Measurements from ENCODE around the gene SH2D4B. TPM values are rescaled to one million over a fixed set of nuclear protein-coding genes. Genes with fewer than 3 reads are reported as not detected.
A peak's percentile ranks its signal among the peaks of the same experiment; 100 is the strongest.
"Not testable (repeated sequence)": the region's sequence is repeated elsewhere in the genome, so short reads cannot be mapped to it uniquely, and the experiment has no call there.

SH2D4B gene
- polyA plus RNA-seq, 4 donors = 0.11 to 0.46 (median 0.15) TPM

DNA sequence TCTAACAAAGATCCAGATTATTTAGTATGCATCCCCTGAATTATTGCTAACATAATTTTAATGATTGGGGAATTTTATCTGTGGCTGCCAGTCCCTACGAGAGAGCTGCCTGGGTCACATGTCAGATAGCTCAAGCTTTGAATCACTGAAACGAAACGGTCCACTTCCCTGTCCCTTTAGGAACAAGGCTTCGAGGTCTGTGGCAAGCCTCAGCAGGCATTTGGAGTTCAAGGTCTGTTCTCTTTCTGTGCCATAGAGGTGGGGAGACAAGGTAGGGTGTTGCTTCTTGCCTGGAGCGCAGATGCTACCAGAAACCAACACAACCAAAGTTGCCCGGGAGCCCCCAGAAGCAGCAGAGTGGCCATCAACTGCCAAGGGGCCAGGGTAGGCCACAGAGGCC lies 13.9 kb upstream of the SH2D4B start:
- DNase-seq (ENCODE audit: low read depth in 4 of 4, low spot score in 3 of 4) = no peak

DNA sequence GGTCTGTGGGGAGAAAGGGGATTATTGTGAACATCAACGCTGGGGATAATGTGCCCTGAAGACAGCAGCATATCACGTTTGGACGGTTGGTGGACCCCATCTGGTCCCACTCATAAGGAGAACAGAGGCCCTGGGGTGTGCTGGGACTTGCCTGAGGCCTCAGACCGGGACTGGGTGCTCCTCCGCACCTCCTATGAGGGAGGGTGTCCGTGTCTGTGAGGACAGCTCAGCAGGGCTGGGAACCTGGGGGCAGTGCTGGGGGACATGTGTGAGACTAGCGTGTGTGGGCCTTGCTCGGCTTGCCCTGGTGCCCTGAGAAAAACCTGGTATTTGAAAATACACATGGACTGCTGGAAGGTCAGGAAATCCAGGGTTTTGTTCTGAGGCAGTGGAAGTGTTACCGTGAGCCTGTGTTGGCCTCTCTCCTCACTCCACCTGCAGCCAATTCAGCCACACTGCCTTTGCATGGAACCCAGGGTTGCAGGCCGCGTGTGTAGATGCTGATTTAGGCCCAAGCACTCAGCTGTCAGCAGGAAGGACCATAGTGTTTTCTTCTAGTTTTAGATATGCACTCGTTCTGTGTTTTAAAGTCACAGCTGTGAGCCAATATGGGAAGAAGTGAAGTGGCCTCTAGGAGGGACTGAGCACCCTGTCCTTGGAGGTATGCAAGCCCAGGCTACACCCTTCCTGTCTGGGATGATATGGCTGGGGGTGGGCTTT lies 13.4 kb upstream of the SH2D4B start:
- DNase-seq (ENCODE audit: low read depth in 4 of 4, low spot score in 3 of 4) = no peak

DNA sequence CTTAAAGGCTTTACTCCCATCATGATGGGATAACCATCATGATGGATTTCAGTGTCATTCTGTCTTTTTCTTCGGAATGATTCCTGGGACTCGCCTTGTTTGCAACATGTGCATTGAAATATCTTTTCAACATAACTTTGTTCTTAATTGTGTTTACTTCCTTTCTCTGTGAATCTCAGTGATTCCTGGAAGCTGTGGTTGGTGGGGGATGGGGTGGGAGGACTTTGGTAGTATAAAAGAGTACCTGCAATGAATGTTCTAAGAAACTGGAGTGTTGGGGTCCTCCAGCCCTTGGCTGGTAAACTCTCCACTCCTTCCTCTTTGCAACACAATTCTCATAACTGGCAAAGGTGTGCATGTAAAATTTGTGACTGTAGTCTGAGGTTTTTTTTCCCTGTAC lies 11.5 kb upstream of the SH2D4B start:
- no peak for DNase-seq (ENCODE audit: low read depth in 4 of 4, low spot score in 3 of 4)

DNA sequence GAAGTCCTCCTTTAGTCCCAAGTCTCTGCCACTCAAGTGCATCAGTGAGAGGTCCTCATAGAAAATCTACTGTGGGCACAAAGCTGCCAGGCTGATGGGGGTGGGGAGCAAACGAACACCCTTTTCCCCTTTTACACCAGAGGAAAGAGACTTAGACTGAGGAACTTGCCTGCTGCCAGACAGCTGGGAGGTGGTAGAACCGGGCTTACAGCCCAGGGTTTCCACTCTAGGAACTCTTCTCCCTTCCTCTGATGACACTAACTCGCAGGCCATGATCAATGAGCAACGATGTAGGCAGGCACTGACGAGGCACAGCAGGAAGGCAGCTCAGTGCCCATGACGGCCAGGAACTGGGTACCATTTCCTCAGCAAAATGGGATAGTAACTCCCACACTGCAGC lies 11.0 kb upstream of the SH2D4B start:
- no peak for DNase-seq (ENCODE audit: low read depth in 4 of 4, low spot score in 3 of 4)

DNA sequence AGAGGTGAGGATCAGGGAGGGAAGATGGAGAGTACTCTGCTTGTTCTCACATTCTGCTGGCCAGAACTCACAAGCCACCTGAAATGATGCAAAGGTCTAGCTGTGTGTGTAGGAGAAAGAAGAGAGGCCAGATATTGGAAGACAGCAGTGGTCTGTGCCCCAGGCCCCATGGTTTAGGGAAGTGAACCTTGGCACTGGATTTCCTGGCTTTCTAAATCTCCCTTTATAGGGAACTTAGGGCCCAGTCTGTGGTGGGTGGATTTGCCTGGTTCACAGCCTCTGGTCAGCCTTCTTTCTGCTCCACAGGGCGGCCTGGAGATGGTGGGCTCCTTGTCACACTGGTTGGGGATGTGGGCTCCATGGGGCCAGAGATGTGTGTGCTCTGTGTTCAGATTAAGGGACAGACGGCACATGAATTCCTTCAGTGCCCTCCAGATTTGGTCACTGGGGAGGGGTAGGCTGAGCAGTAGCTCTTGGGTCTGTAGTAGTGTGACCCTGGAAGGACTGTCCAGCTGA lies 9.5 kb upstream of the SH2D4B start:
- no peak for DNase-seq (ENCODE audit: low read depth in 4 of 4, low spot score in 3 of 4)

DNA sequence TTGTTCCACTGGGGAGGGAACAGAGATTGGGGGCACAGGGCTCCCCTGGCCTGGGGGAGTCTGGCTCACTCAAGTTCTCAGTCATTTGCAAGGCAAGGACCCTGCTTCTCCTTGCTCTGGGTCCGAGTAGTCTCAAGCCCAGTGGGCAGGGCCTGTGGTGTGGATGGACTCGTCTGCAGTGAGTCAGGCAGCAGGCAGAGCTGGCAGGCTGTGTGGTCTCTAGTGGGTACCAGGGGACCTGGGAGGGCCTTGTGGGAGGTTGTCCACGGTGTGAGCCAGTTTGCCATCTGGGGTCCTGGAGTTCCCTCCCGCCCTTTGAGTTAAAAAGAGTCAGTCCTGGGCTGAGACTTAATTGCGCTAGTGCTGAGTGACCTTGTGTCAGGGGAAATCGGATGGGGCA lies 8.8 kb upstream of the SH2D4B start:
- no peak for DNase-seq (ENCODE audit: low read depth in 4 of 4, low spot score in 3 of 4)

DNA sequence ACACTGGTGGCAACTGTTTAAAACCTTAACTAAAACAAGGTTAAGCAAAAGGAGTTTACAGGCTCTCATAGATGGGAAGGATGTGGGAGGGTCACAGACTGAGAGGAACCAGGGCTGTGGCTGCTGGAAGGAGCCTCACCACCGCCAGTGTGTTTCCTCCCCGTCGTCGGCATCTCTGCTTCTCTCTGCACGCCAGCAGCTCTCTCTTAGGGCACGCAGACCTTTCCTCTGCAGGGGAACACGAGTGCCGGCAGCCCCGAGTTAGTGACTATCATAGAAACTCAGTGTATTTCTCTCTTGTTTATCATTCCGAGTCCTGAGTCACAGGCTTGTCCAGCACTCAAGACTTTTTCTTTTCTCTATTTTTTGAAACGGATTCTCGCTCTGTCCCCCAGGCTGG lies 8.1 kb upstream of the SH2D4B start:
- no peak for DNase-seq (ENCODE audit: low read depth in 4 of 4, low spot score in 3 of 4)

DNA sequence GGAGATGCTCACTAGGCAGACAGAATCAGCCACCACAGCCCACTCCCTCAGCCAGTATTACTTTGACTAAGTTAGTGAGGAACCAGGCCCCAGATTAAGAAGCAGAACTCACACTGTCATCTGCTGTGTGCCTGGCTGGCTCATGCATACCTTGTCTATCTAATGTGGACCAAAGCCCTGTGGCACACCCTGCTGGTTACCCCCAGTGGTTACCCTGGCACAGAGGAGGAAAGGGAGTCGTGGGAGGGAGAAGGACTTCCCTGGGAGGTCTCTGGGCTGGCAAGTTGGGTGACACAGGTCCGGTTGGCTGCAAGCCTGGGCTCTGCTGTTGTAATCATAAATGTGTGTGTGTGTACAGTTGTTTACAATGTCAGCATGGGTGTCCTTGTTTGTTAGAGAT lies 7.5 kb upstream of the SH2D4B start:
- DNase-seq (ENCODE audit: low read depth in 4 of 4, low spot score in 3 of 4) = no peak

DNA sequence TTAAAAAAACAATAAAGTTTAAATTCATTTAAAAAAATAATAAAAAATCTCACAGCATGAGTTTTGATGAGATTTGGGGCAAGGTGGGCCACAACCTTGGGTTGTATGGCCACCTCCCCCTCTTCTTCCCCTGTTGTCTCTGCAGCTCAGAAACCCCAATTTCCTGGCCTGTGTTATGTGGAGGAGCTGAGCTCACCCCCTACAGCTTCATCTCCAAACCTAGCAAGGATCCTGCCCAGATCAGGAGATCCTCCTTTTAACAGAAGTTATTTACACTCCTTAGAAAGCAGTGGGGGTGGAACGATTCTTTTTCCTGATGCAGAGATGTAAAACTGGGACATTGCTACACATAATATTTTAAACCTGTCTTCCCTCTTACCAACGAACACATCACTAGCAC lies 6.9 kb upstream of the SH2D4B start:
- no peak for DNase-seq (ENCODE audit: low read depth in 4 of 4, low spot score in 3 of 4)

DNA sequence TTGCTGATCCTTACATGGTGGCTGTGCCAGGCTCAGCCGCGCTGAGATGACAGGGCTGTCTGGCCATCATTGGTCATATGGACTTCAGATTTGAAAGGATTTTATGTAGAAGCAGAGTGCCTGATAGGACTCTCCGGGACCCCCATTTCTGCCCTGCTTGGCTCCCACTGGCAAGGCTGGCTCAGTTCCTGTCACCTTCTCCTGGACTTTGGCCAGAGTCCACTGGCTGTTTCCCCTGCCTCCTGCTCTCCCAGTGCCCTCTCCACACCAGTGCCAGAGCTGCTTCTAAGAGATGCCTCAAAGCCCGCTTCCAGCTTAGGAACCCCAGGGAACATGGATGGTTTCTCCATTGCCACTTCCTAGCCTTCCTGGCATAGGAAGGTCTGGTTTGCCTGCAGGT lies 5.1 kb upstream of the SH2D4B start:
- no peak for DNase-seq (ENCODE audit: low read depth in 4 of 4, low spot score in 3 of 4)

DNA sequence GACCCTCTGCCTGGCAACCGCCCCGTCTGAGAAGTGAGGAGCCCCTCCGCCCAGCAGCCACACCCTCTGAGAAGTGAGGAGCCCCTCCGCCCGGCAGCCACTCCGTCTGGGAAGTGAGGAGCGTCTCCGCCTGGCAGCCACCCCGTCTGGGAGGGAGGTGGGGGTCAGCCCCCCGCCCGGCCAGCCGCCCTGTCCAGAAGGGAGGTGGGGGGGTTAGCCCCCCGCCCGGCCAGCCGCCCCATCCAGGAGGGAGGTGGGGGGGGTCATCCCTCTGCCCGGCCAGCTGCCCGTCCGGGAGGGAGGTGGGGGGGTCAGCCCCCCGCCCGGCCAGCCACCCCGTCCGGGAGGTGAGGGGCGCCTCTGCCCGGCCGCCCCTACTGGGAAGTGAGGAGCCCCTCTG lies 3.6 kb upstream of the SH2D4B start:
- not testable (repeated sequence) for DNase-seq (ENCODE audit: low read depth in 4 of 4, low spot score in 3 of 4)

DNA sequence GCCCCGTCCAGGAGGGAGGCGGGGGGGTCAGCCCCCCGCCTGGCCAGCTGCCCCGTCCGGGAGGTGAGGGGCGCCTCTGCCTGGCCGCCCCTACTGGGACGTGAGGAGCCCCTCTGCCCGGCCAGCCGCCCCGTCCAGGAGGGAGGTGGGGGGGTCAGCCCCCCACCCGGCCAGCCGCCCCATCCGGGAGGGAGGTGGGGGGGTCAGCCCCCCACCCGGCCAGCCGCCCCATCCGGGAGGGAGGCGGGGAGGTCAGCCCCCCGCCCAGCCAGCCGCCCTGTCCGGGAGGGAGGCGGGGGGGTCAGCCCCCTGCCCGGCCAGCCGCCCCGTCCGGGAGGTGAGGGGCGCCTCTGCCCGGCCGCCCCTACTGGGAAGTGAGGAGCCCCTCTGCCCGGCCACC lies 3.1 kb upstream of the SH2D4B start:
- DNase-seq (ENCODE audit: low read depth in 4 of 4, low spot score in 3 of 4) = not testable (repeated sequence)

DNA sequence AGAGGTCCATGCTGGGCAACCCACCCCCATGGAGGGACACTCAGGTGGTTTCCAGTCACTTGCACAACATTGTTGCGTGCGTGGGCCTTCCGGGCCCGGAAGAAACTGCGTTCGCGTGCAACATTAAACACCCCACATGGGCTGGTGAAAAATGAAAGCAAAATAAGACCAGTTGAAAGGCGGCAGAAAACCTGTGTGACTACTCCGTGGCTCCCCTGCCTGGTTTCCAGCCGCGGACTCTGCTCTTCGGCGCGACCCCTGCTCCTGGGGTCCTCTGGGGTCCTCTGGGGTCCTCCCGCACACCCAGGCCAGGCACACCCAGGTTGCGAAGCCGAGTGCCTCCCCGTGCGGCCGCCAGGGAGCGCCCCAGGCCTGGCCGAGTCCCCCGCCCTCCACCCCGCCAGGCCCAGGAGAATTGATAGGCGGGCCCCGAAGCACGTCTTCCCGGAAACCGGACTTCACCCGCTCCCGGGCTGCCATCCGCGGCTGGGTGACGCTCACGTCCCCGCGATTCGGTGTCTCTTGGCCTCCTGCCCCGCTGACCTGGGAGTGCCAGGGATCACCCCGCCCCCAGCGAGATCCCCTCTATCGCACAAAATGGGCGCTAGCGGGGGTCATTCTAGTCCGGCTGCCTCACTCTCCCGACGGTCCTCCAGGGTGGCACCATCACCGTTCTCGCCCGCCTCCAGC lies 1.9 kb upstream of the SH2D4B start:
- DNase-seq (ENCODE audit: low read depth in 4 of 4, low spot score in 3 of 4) = no peak

DNA sequence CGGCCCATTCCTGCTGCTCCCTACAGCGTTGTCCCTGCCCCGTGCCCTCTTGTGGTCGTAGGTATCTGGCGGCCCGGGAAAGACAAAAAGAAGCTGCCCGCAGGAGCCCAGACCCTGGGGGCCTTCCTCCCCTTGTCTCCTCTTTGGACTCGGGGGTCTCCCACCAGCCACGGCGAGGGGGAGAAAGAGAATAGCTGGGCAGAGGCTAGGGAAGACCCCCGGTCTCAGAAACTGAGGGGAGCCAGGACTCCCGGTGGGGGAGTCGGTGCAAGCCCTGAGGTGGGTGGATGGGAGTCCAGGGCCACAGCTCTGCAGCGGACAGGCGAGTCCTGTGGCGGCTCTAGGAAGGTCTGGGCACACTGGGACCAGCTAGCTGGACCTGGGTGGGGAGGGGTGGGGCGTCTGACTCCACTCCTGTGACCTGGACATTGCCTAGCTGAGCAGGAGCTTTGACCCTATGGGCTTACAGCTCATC lies 1.3 kb upstream of the SH2D4B start:
- no peak for DNase-seq (ENCODE audit: low read depth in 4 of 4, low spot score in 3 of 4)

DNA sequence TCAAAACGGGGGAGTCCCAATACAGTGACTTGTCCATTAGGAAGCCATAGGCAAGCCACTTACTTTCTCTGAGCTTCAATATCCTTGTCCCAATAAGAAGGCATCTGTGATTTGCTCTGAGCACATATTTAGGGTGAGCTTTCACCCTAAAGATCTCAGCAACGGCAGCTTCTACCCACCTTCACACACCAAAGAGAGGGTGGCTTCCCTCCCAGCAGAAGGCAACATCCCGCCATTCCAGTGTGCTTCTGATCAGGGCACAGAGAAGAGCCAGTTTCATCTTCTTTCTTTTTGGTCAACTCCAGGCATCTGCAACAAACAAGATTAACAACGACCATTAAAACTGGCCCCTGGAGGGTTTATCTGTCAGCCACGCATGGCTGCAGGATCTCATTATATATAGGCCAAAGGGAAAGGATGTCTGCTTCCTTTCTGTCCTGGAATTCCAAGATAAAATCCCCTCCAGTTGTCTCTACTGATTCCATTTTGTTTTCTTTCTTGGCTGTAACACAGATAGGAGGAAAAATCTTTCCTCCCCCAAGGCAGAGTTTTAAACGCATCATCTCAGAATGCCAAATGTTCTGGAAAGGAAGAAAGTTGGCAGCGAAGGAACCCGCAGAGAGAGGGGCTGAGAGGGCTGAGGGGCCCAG lies 491 bp upstream of the SH2D4B start:
- DNase-seq (ENCODE audit: low read depth in 4 of 4, low spot score in 3 of 4) = peak in 1 of 4 donors; percentile 32

DNA sequence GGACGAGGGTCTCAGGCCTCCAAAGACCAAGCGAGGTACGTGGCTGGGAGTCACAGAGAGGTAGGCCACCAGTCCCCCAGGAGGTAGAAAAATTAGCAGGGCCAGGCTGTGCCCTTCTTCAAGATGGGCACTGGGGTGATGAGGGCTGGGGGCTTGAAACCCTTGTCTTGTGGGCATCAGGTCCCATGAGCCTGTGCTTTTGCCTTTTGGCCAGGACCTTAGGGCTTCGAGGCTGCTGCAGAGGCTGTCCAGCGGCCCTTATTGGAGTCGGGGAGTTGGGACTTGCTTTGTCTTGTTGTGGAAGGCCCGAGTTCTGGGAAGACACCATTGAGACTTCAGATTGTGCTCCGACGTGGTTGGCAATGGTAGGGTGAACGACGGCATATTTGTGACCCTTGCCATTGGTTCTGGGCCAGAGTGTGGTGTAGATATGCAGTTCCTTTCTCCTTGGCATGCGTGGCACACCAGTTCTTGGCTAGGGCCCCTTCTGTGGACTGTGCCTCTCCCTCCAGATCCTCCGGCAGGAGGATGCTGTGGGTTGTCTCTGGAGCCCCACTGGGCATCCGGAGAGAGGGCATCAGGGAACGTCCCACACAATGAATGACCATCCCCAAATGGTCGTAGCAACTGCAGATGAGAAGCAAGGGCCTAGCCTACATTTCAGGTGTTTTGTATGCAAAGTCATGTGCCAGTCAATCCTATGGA lies 931 bp downstream of the SH2D4B start:
- no peak for DNase-seq (ENCODE audit: low read depth in 4 of 4, low spot score in 3 of 4)

DNA sequence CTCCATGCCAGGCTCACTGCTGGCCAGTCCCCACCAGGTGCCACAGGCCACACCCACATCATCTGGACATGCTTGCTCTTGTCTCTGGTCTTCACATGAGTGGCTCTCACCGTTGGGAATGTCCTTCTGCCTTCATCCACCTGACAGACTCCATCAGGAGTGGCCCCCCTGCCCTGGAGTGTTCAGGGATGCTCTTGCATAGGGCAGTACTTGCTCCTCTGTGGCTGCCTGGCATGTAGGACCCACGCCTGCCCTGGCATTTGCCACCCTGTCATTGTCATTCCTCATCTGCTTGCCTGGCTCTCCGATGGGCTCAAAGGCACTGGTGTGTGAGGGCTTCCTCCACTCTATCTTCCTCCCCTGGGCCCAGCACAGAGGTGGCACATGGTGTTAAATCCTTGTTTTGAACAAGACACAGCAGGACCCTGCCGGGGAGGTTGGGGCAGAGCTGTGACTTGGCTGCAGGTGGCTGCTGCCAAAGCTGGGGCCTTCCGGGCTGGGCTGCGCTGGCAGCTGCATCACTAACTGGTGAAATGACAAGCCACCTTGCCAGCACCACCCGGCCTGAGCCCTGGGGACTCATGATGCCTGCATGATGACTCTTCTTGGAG lies 1.8 kb downstream of the SH2D4B start:
- DNase-seq (ENCODE audit: low read depth in 4 of 4, low spot score in 3 of 4) = no peak

DNA sequence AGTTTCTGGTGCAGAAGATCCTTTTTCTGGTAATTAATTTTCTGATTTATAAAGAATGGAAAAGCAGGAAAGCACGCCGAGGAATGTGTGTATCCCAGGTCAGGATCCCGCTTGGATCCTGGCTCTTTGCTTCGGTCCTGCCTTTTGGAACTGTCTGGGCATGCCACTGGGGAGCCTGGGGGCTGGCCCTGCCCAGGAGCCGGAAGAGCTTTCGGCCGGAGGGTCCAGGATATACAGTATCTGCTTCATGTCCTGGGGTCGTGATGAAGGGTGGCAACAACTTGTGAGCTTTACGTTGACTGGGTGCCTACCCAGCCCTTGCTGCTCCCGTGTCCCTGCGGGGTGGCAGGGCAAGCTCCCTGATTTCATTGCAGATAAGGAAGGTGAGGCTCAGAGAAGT lies 2.4 kb downstream of the SH2D4B start:
- no peak for DNase-seq (ENCODE audit: low read depth in 4 of 4, low spot score in 3 of 4)

DNA sequence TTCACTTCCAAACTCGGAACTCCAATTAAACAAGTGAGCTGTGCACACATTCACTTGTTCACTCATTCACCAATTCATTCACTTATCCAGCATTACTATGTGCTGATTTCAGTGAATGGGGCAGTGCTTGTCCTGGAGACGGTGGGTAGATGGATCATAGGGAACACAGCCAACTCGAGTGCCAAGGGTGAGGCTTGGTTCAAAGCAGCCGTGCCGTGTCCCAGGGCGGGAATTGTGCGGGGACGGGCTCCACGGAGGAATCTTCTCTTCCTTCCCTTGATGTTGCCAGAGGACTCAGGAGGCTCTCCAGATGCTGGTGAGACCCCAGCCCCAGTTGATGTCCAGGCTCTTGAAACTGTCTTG lies 2.9 kb downstream of the SH2D4B start:
- no peak for DNase-seq (ENCODE audit: low read depth in 4 of 4, low spot score in 3 of 4)

DNA sequence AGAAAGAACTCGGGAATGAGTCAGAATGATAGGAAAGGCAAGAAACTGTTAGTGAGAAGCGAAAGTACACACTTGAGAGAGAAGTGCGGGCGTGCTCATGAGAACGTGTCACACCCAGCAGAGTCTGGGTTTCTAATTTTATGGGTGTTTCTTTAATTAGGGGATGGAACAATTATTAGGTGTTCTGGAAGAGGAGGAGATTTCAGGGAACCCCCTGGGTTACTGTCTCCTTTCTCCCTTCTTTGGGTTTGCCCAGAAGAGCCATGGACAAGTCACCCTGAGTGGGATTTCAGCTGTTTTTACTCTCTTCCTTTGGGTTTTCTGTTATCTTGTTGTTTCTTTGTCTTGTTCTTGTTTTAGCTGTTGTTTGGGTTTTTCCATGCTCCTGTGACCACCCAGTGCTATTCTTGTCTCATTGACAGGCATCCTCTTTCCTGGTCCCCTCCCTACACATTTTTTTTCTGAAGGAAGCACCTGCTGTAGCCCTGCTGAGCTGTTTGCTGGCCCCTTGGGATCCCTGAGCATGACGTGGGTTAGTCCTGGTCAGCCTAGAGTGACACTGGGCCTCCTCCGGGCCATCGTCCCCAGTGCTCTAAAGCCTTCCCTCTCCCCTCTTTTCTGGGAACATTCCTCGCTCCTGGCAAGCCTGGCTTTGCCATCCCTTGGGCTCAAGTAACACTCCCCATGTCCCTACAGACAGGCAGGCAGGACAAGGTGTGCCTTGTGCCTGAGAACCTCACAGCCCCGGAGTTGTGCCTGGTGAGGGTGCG lies 3.5 kb downstream of the SH2D4B start:
- no peak for DNase-seq (ENCODE audit: low read depth in 4 of 4, low spot score in 3 of 4)
